ENCODE data around the gene PRDM12. TPM values are rescaled to one million over a fixed set of nuclear protein-coding genes. Genes with fewer than 3 reads are reported as not detected.

PRDM12 gene
- total RNA-seq, 4 donors from 2014 or later = not detected

GRCh38 chr9:130703501-130703900, 39.1 kb downstream of the PRDM12 start:
- TF ChIP-seq EP300 (IDR thresholded peaks at IDR 0.05) = no peak
- no peak for TF ChIP-seq CTCF (IDR thresholded peaks at IDR 0.05)
- no peak for TF ChIP-seq POLR2A (IDR thresholded peaks at IDR 0.05)
- no peak for DNase-seq (ENCODE audit: low spot score in 2 of 2)
- no peaks in the 10 kb centered on the region for H3K27me3 ChIP-seq
- peaks cover 0 to 83% (median 5%) of the 10 kb centered on the region in 3 donors for H3K36me3 ChIP-seq
- H3K4me1 ChIP-seq = peaks cover 0 to 15% (median 6%) of the 10 kb centered on the region in 4 donors
- H3K9me3 ChIP-seq = no peaks in the 10 kb centered on the region
- WGBS, 2 donors = 79 to 81% methylated on average over 7 of the region's 7 CpGs
- no peak overlapping the region for H3K27ac ChIP-seq
- H3K4me3 ChIP-seq = no peak overlapping the region

GRCh38 chr9:130707225-130707976, 43.0 kb downstream of the PRDM12 start:
- H3K27me3 ChIP-seq = no peaks in the 10 kb centered on the region
- no peaks in the 10 kb centered on the region for H3K9me3 ChIP-seq
- DNase-seq (ENCODE audit: low spot score in 2 of 2) = peak; percentile 55 to 83
- peak; percentile 58 to 78 (median 75) for TF ChIP-seq CTCF (IDR thresholded peaks at IDR 0.05)
- TF ChIP-seq EP300 (IDR thresholded peaks at IDR 0.05) = no peak
- peaks cover 0 to 44% (median 2%) of the 10 kb centered on the region in 3 donors for H3K36me3 ChIP-seq
- 59 to 61% methylated on average over 9 of the region's 9 CpGs for WGBS, 2 donors
- no peak overlapping the region for H3K4me3 ChIP-seq
- H3K27ac ChIP-seq = no peak overlapping the region
- peaks cover 0 to 3% (median 0%) of the 10 kb centered on the region in 4 donors for H3K4me1 ChIP-seq

- H3K4me3 ChIP-seq = no peak overlapping the region
- no peaks in the 10 kb centered on the region for H3K27me3 ChIP-seq
- TF ChIP-seq EP300 (IDR thresholded peaks at IDR 0.05) (no peak), POLR2A (IDR thresholded peaks at IDR 0.05) (no peak), CTCF (IDR thresholded peaks at IDR 0.05) (no peak)
- peaks cover 0 to 26% (median 19%) of the 10 kb centered on the region in 4 donors for H3K4me1 ChIP-seq
- 82 to 87% methylated on average over 8 of the region's 8 CpGs for WGBS, 2 donors
- DNase-seq (ENCODE audit: low spot score in 2 of 2) = no peak
- no peaks in the 10 kb centered on the region for H3K9me3 ChIP-seq
- H3K27ac ChIP-seq = no peak overlapping the region
- H3K36me3 ChIP-seq = peaks cover 0 to 9% (median 0%) of the 10 kb centered on the region in 3 donors
Measured at GRCh38 chr9:130710822-130711352, 46.5 kb downstream of the PRDM12 start.

- H3K36me3 ChIP-seq = peaks cover 0 to 3% (median 0%) of the 10 kb centered on the region in 3 donors
- no peak for DNase-seq (ENCODE audit: low spot score in 2 of 2)
- no peak for TF ChIP-seq CTCF (IDR thresholded peaks at IDR 0.05)
- TF ChIP-seq POLR2A (IDR thresholded peaks at IDR 0.05) = no peak
- no peak for TF ChIP-seq EP300 (IDR thresholded peaks at IDR 0.05)
- H3K4me1 ChIP-seq = peaks cover 0 to 31% (median 24%) of the 10 kb centered on the region in 4 donors
- H3K27me3 ChIP-seq = no peaks in the 10 kb centered on the region
- no peak overlapping the region for H3K4me3 ChIP-seq
- H3K27ac ChIP-seq = no peak overlapping the region
- no peaks in the 10 kb centered on the region for H3K9me3 ChIP-seq
- WGBS, 2 donors = 87 to 88% methylated on average over 8 of the region's 8 CpGs
Measured at GRCh38 chr9:130711469-130711868, 47.1 kb downstream of the PRDM12 start.
